DMS79 treated with DMSO at 0.1 percent for 48 hours (cell line): Measurements from ENCODE around the gene ASCL2.

Experiments used
- DNase-seq: peaks from one replicate; lab custom pipeline; 2025; lab: John Stamatoyannopoulos, UW

Gene ASCL2

GRCh38 chr11:2224254-2224653 lies 46.1 kb downstream of the ASCL2 start:
- DNase-seq = no peak

GRCh38 chr11:2223153-2223794 lies 47.1 kb downstream of the ASCL2 start:
- no peak for DNase-seq

GRCh38 chr11:2222451-2222850 lies 47.9 kb downstream of the ASCL2 start:
- DNase-seq = no peak

GRCh38 chr11:2221591-2221990 lies 48.8 kb downstream of the ASCL2 start:
- no peak for DNase-seq

GRCh38 chr11:2221024-2221423 lies 49.4 kb downstream of the ASCL2 start:
- DNase-seq = no peak

GRCh38 chr11:2220173-2220771 lies 50.1 kb downstream of the ASCL2 start:
- no peak for DNase-seq

GRCh38 chr11:2219318-2220017 lies 50.9 kb downstream of the ASCL2 start:
- no peak for DNase-seq
